GM10248 (cell line): Measurements from ENCODE around the gene C1GALT1.
"Not testable (repeated sequence)": the region's sequence is repeated elsewhere in the genome, so short reads cannot be mapped to it uniquely, and the experiment has no call there.

Experiments used
- CTCF ChIA-PET: fragments of 300-600 bp; sonication (Branson Sonifier 250); formaldehyde crosslinking; extraction: SDS; loops from one replicate; lab custom pipeline; 2021; ENCODE audit warnings: antibody characterized with exemption; lab: Yijun Ruan, JAX
- POLR2A ChIA-PET: fragments of 350-650 bp; sonication (Branson Sonifier 250); formaldehyde crosslinking; extraction: SDS; loops from one replicate; lab custom pipeline; 2020; ENCODE audit warnings: antibody characterized with exemption; lab: Yijun Ruan, JAX
- DNase-seq: peaks from one replicate; pipeline ENCODE4 v3.0.0; 2012; ENCODE audit errors: extremely low spot score
- TF ChIP-seq, protein P1 (sequence below): IDR thresholded peaks from 2 replicates; pipeline ENCODE4 v1.5.1; 2012; ENCODE audit warnings: mild to moderate bottlenecking, low read depth; ENCODE audit errors: extremely low read depth, missing control alignments, control extremely low read depth

Gene C1GALT1

DNA sequence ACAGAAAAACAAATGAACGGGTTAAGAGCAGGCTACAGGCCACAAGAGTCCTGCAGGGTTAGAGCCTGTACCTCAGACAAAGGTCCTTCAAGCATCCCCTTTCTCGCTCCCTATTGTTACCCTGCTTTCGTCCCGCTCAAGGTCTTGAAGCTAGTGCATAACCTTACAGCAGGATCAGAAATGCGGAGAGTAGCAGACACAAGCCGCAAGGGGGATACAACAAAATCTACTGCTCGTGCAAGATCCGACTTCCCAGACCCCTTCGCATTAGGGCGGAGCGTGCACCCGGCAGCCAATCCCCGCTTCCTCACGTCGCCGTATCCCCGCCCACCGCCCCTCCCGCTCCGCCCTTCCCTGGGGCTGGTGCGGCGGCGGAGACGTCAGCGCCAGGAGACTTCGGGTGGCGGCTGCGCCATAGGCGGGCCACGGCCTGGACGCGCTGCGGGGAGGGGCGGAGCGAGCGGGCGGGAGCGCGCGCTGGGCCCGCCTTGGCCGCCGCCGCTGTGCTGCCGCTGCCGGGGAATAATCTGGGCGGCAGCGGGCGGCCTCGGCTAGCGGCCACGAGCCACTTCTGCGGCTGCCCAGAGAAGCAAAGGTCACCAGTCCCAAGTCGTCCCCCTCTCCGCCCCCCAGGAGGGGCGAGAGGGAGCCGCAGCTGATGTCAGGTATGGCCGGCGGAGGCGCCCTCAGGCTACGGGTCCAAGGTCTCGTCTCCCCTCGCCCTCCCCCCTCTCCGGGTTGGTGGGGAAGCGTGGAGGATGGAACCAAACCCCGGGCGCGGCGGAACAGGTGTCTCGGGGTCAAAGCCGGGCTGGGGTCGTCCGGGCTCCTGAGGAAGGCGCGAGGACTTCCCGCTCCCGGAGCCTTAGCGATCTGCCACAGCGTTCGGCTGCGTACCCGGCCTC, at the start of gene C1GALT1:
TSS of gene C1GALT1 (plus strand) at position 389 of the 905 bp plus-strand sequence. CDS start 51,776 bp downstream, outside the sequence.
- CTCF ChIA-PET: interaction anchor here (1.1 to 1.6 kb wide), 10 partner anchors 9 to 394 kb away, joined by 3 to 5 read pairs (median 4); no protein-coding TSS in a partner anchor
- POLR2A ChIA-PET: interaction anchor here (0.6 kb wide), 1 partner anchor 77 kb away, joined by 5 read pairs; no protein-coding TSS in a partner anchor
- DNase-seq: peak; percentile 94
- TF ChIP-seq, protein P1, sequence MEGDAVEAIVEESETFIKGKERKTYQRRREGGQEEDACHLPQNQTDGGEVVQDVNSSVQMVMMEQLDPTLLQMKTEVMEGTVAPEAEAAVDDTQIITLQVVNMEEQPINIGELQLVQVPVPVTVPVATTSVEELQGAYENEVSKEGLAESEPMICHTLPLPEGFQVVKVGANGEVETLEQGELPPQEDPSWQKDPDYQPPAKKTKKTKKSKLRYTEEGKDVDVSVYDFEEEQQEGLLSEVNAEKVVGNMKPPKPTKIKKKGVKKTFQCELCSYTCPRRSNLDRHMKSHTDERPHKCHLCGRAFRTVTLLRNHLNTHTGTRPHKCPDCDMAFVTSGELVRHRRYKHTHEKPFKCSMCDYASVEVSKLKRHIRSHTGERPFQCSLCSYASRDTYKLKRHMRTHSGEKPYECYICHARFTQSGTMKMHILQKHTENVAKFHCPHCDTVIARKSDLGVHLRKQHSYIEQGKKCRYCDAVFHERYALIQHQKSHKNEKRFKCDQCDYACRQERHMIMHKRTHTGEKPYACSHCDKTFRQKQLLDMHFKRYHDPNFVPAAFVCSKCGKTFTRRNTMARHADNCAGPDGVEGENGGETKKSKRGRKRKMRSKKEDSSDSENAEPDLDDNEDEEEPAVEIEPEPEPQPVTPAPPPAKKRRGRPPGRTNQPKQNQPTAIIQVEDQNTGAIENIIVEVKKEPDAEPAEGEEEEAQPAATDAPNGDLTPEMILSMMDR: peak; percentile 49

DNA sequence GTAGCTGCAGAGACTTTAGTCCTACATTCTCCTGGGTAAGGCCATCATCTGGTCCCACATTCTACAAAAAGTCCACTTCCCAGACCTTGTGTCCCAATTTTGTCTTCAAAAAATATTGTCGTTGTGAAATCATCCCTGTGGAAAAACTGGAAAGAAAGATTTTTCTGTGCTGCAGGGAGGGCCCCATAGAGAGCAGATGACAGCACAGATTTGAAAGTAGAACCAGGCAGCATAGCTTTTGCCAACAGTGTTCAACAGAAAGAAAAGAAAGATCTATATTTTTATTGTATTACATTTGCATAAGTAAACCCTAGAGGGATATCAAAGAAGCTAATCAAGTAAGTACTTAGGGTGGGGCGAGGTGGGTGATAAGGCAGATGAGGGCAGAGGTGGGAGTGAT, 48.3 kb upstream of the C1GALT1 start:
- no peak for DNase-seq
- CTCF ChIA-PET: interaction anchor here (1.0 to 1.7 kb wide), 3 partner anchors 12 to 103 kb away, joined by 3 to 6 read pairs (median 4); no protein-coding TSS in a partner anchor
- TF ChIP-seq, protein P1: no peak
- POLR2A ChIA-PET: no interaction called here

DNA sequence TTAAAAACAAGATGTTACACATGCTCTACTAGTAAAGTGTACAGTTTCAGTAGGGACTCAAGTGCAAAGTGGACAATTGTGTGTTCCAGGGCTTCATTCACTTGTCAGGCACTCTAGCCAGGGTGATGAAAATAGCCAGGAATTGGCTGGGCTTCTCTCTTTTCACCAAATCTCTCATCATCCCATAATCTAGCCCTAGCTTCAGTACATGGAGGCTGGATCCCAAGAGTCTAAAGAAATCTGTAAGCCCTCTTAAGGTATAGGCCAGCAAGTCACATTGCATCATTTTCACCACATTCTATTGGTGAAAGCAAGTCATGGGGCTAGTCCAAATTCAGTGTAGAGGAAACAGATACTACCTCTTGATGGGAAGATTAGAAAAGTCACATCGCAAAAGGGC, 47.3 kb upstream of the C1GALT1 start:
- POLR2A ChIA-PET: no interaction called here
- no peak for DNase-seq
- TF ChIP-seq, protein P1: no peak
- CTCF ChIA-PET: interaction anchor here (1.7 kb wide), 1 partner anchor 102 kb away, joined by 4 read pairs; no protein-coding TSS in a partner anchor

DNA sequence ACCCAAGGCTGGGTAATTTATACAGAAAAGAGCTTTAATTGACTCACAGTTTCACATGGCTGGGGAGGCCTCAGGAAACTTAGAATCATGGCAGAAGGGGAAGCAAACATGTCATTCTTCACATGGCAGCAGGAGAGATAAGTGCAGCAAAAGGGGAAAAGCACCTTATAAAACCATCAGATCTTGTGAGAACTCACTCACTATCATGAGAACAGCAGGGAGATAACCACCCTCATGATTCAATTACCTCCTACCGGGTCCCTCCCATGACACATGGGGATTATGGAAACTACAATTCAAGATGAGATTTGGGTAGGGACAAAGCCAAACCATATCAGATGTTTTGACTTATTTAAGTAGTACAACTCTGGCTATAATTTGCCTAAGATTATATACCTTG, 46.4 kb upstream of the C1GALT1 start:
- POLR2A ChIA-PET, CTCF ChIA-PET, DNase-seq: not testable (repeated sequence)

DNA sequence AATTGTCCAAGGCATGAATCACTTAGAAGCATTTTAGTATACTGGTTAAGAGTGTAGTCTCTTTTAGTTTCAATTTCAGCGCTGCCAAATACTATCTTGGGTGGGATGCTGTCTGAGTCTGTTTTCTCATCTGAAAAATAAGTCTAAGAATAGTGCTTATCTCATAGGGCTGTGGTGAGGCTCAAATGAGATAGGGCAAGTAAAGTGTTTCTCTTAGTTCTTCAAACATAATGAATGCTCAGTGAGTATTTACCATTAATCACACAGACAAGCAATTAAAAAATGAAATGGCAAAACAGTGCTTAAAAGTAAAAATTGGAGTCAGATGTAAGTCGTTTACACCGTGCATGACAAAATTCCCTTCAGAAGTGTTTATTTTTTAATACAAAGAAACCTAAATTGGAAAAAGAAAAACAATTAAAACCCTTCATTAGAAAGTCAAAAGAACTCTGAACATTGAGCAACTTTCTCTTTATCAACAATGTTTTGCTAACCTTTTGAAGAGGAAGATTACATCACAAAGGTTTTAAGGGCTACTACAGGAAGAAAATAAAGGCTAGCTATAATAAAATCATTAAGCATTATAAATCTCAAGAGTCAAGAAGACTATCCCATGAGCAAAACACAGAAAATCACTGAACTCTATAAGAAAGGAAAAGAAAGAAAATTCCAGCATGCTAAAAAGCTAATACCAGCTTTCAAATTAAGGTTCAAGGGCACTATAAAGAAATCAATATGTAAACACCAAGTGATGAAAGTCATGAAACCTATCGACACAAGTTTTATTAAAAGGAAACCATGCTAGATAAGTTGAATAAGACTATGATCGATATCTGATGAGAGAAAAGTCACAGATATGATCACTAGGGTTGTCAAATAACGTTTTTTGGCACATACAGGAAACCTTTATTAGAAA, 45.6 kb upstream of the C1GALT1 start:
- CTCF ChIA-PET: no interaction called here
- no peak for DNase-seq
- TF ChIP-seq, protein P1: no peak
- POLR2A ChIA-PET: no interaction called here

DNA sequence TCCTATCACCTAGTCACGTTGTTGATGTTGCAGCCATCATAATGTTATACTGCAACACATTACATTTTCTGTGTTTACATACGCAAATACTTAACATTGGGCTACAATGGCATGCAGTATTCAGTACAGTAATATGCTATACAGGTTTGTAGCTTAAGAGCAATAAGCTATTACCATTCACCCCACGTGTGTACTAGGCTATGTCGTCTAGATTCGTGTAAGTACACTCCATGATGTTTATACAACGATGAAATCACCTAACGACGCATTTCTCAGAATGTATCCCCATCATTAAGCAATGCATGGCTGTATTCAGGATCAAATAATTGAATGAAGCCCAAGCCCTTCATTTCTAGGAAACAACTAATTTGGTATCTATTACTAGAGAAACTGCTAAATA, 43.4 kb upstream of the C1GALT1 start:
- TF ChIP-seq, protein P1: no peak
- ChIA-PET POLR2A (no interaction called here), CTCF (no interaction called here)
- no peak for DNase-seq

DNA sequence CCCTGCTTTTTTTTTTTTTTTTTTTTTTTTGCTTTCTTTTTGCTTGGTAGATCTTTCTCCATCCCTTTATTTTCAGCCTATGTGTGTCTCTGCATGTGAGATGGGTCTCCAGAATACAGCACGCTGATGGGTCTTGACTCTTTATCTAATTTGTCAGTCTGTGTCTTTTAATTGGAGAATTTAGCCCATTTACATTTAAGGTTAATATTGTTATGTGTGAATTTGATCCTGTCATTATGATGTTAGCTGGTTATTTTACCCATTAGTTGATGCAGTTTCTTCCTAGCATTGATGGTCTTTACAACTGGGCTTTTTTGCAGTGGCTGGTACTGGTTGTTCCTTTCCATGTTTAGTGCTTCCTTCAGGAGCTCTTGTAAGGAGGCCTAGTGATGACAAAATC, 38.9 kb upstream of the C1GALT1 start:
- POLR2A ChIA-PET, DNase-seq, CTCF ChIA-PET: not testable (repeated sequence)

DNA sequence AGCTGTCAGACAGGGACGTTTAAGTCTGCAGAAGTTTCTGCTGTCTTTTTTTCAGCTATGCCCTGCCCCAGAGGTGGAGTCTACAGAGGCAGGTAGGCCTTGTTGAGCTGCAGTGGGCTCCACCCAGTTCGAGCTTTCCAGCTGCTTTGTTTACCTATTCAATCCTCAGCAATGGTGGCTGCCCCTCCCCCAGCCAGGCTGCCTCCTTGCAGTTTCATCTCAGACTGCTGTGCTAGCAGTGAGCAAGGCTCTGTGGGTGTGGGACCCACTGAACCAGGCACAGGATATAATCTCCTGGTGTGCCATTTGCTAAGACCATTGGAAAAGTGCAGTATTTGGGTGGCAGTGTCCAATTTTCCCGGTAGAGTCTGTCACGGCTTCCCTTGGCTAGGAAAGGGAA, 37.2 kb upstream of the C1GALT1 start:
- CTCF ChIA-PET, DNase-seq, POLR2A ChIA-PET: not testable (repeated sequence)
